ENCODE results near the gene COQ4.

Gene COQ4

GRCh38 chr9:128349772-128350171 lies 27.1 kb downstream of the COQ4 start:
- no peak for ATAC-seq
- H3K4me3 Mint-ChIP-seq, result no peak overlapping the region
- no peaks in the 10 kb centered on the region for H3K4me1 Mint-ChIP-seq
- no peaks in the 10 kb centered on the region for H3K9me3 Mint-ChIP-seq
- no peak for DNase-seq
- H3K27ac Mint-ChIP-seq, result no peak overlapping the region
- no peaks in the 10 kb centered on the region for H3K27me3 Mint-ChIP-seq

- no peak overlapping the region for H3K4me3 Mint-ChIP-seq
- no peaks in the 10 kb centered on the region for H3K27me3 Mint-ChIP-seq
- DNase-seq, result no peak
- H3K4me1 Mint-ChIP-seq, result no peaks in the 10 kb centered on the region
- no peak overlapping the region for H3K27ac Mint-ChIP-seq
- no peak for ATAC-seq
- no peaks in the 10 kb centered on the region for H3K9me3 Mint-ChIP-seq
Observed at GRCh38 chr9:128355451-128355850, 32.8 kb downstream of the COQ4 start.

- Mint-ChIP-seq H3K4me3 (no peak overlapping the region), H3K4me1 (peaks cover 17% of the 10 kb centered on the region), H3K9me3 (no peaks in the 10 kb centered on the region), H3K27ac (no peak overlapping the region), H3K27me3 (no peaks in the 10 kb centered on the region)
- ATAC-seq (no peak), DNase-seq (no peak)
Observed at GRCh38 chr9:128358090-128358489, 35.5 kb downstream of the COQ4 start.

GRCh38 chr9:128358861-128359260 lies 36.2 kb downstream of the COQ4 start:
- Mint-ChIP-seq H3K27me3 (no peaks in the 10 kb centered on the region), H3K27ac (no peak overlapping the region), H3K9me3 (no peaks in the 10 kb centered on the region), H3K4me1 (peaks cover 17% of the 10 kb centered on the region), H3K4me3 (no peak overlapping the region)
- DNase-seq, result no peak
- ATAC-seq, result no peak

GRCh38 chr9:128360826-128361225 lies 38.2 kb downstream of the COQ4 start:
- no peaks in the 10 kb centered on the region for H3K27me3 Mint-ChIP-seq
- no peak for DNase-seq
- no peaks in the 10 kb centered on the region for H3K9me3 Mint-ChIP-seq
- no peak for ATAC-seq
- H3K4me1 Mint-ChIP-seq, result peaks cover 34% of the 10 kb centered on the region
- peak overlapping the region in 1 of 2 donors; percentile 42 for H3K27ac Mint-ChIP-seq
- no peak overlapping the region for H3K4me3 Mint-ChIP-seq

- Mint-ChIP-seq H3K9me3 (no peaks in the 10 kb centered on the region), H3K27me3 (no peaks in the 10 kb centered on the region), H3K4me3 (peak overlapping the region; percentile 80 to 86), H3K27ac (peak overlapping the region in 1 of 2 donors; percentile 90), H3K4me1 (peaks cover 35% of the 10 kb centered on the region)
- DNase-seq, result no peak
- no peak for ATAC-seq
Observed at GRCh38 chr9:128361296-128361985, 38.8 kb downstream of the COQ4 start.

- no peaks in the 10 kb centered on the region for H3K9me3 Mint-ChIP-seq
- ATAC-seq (peak; percentile 89), DNase-seq (peak; percentile 62 to 69)
- H3K4me3 Mint-ChIP-seq, result peak overlapping the region; percentile 80 to 86
- peaks cover 35% of the 10 kb centered on the region for H3K4me1 Mint-ChIP-seq
- no peak overlapping the region for H3K27ac Mint-ChIP-seq
- no peaks in the 10 kb centered on the region for H3K27me3 Mint-ChIP-seq
Observed at GRCh38 chr9:128361986-128362646, 39.5 kb downstream of the COQ4 start.

GRCh38 chr9:128362774-128363173 lies 40.1 kb downstream of the COQ4 start:
- Mint-ChIP-seq H3K27ac (no peak overlapping the region), H3K9me3 (no peaks in the 10 kb centered on the region), H3K4me3 (no peak overlapping the region), H3K27me3 (no peaks in the 10 kb centered on the region), H3K4me1 (peaks cover 35% of the 10 kb centered on the region)
- ATAC-seq (no peak), DNase-seq (no peak)

- Mint-ChIP-seq H3K4me3 (no peak overlapping the region), H3K4me1 (peaks cover 41% of the 10 kb centered on the region), H3K27ac (no peak overlapping the region), H3K27me3 (no peaks in the 10 kb centered on the region), H3K9me3 (no peaks in the 10 kb centered on the region)
- DNase-seq, result no peak
- ATAC-seq, result no peak
Observed at GRCh38 chr9:128365525-128365924, 42.9 kb downstream of the COQ4 start.

- Mint-ChIP-seq H3K27me3 (no peaks in the 10 kb centered on the region), H3K4me1 (peaks cover 46% of the 10 kb centered on the region), H3K4me3 (no peak overlapping the region), H3K9me3 (no peaks in the 10 kb centered on the region), H3K27ac (no peak overlapping the region)
- no peak for DNase-seq
- ATAC-seq, result no peak
Observed at GRCh38 chr9:128369024-128369706, 46.5 kb downstream of the COQ4 start.

GRCh38 chr9:128370367-128370751 lies 47.7 kb downstream of the COQ4 start:
- DNase-seq, result no peak
- Mint-ChIP-seq H3K4me3 (peak overlapping the region; percentile 95 to 96), H3K9me3 (no peaks in the 10 kb centered on the region), H3K27ac (peak overlapping the region; percentile 93 to 96), H3K27me3 (no peaks in the 10 kb centered on the region), H3K4me1 (peaks cover 34% of the 10 kb centered on the region)
- no peak for ATAC-seq

- Mint-ChIP-seq H3K4me3 (peak within 1 kb of the TSS; percentile 95 to 96), H3K9me3 (no peaks in the 10 kb centered on the region), H3K27ac (peak within 1 kb of the TSS; percentile 93 to 96), H3K27me3 (no peaks in the 10 kb centered on the region), H3K4me1 (peaks cover 34% of the 10 kb centered on the region)
- ATAC-seq (peak; percentile 97), DNase-seq (peak; percentile 91 to 95)
Observed at GRCh38 chr9:128370752-128371629, 48.4 kb downstream of the COQ4 start, which contains the start of gene URM1. TSS of gene URM1 (plus strand) at chr9:128371374. CDS start at chr9:128371381, 7 bp downstream.

GRCh38 chr9:128371630-128372117 lies 49.0 kb downstream of the COQ4 start:
- Mint-ChIP-seq H3K9me3 (no peaks in the 10 kb centered on the region), H3K4me1 (peaks cover 35% of the 10 kb centered on the region), H3K27ac (peak overlapping the region; percentile 93 to 96), H3K27me3 (no peaks in the 10 kb centered on the region), H3K4me3 (peak overlapping the region; percentile 95 to 96)
- DNase-seq (no peak), ATAC-seq (no peak)

GRCh38 chr9:128372188-128372641 lies 49.6 kb downstream of the COQ4 start:
- Mint-ChIP-seq H3K4me3 (peak overlapping the region; percentile 95 to 96), H3K27ac (peak overlapping the region in 1 of 2 donors; percentile 93), H3K4me1 (peaks cover 35% of the 10 kb centered on the region), H3K9me3 (no peaks in the 10 kb centered on the region), H3K27me3 (no peaks in the 10 kb centered on the region)
- ATAC-seq (no peak), DNase-seq (no peak)

GRCh38 chr9:128372784-128373183 lies 50.1 kb downstream of the COQ4 start:
- ATAC-seq (no peak), DNase-seq (no peak)
- Mint-ChIP-seq H3K27ac (no peak overlapping the region), H3K4me1 (peaks cover 35% of the 10 kb centered on the region), H3K9me3 (no peaks in the 10 kb centered on the region), H3K4me3 (peak overlapping the region; percentile 95 to 96), H3K27me3 (no peaks in the 10 kb centered on the region)
